Astrocyte of the spinal cord (primary cell): ENCODE data around the gene MYH6.

ENCODE experiments used
- DNase-seq: peaks from one replicate; pipeline ENCODE4 v3.0.0; 2011; ENCODE audit warnings: low read depth, low spot score
- H3K4me3 ChIP-seq: 2 replicates; pipeline ENCODE4 v1.5.1; 2011; ENCODE audit warnings: low read depth, mild to moderate bottlenecking, low read length, moderate library complexity
- CTCF ChIP-seq: IDR thresholded peaks from 2 replicates; pipeline ENCODE4 v1.5.1; 2012; ENCODE audit warnings: low read depth, mild to moderate bottlenecking, low read length, inconsistent platforms
- in situ Hi-C: cut with HindIII; loops from 2 replicates; pipeline ENCODE4 v1.10.0; 2017; ENCODE audit warnings: low sequenced_read_pairs

The MYH6 gene

GRCh38 chr14:23447361-23448350 is 39.6 kb upstream of the MYH6 start:
- TF ChIP-seq CTCF, result no peak
- DNase-seq, result no peak
- in situ Hi-C loops, result no loop called here
- no peak overlapping the region for H3K4me3 ChIP-seq

GRCh38 chr14:23446291-23446851 is 38.3 kb upstream of the MYH6 start:
- no peak overlapping the region for H3K4me3 ChIP-seq
- DNase-seq, result no peak
- in situ Hi-C loops, result no loop called here
- TF ChIP-seq CTCF, result no peak

- no peak for TF ChIP-seq CTCF
- in situ Hi-C loops, result no loop called here
- DNase-seq, result no peak
- H3K4me3 ChIP-seq, result no peak overlapping the region
These were observed 37.7 kb upstream of the MYH6 start for GRCh38 chr14:23445773-23446172.

- no peak for DNase-seq
- H3K4me3 ChIP-seq, result no peak overlapping the region
- in situ Hi-C loops, result no loop called here
- TF ChIP-seq CTCF, result no peak
These were observed 36.2 kb upstream of the MYH6 start for GRCh38 chr14:23444314-23444713.

GRCh38 chr14:23443881-23444280 is 35.8 kb upstream of the MYH6 start:
- in situ Hi-C loops, result no loop called here
- no peak for DNase-seq

GRCh38 chr14:23443411-23443812 is 35.3 kb upstream of the MYH6 start:
- in situ Hi-C loops, result no loop called here
- no peak for DNase-seq
- TF ChIP-seq CTCF, result no peak
- no peak overlapping the region for H3K4me3 ChIP-seq

More at GRCh38 chr14:23443881-23444280, 35.8 kb upstream of the MYH6 start:
- TF ChIP-seq CTCF, result no peak
- H3K4me3 ChIP-seq, result no peak overlapping the region
